Subcutaneous abdominal adipose tissue (tissue), 5 donors: ENCODE data around the gene COL2A1.
A peak's percentile ranks its signal among the peaks of the same experiment; 100 is the strongest.

ENCODE experiments used
- H3K27ac ChIP-seq: one replicate; pipeline ENCODE4 v1.7.0; 2013; ENCODE audit warnings: low read depth, mild to moderate bottlenecking, inconsistent platforms, low read length, moderate library complexity
- H3K27me3 ChIP-seq, 5 donors: one replicate each; pipeline ENCODE4 v1.7.0; 2013; ENCODE audit warnings: low read length in 5 of 5, inconsistent platforms in 1 of 5; ENCODE audit not compliant: control insufficient read depth in 5 of 5, insufficient read depth in 4 of 5
- H3K36me3 ChIP-seq, 5 donors: one replicate each; pipeline ENCODE4 v1.7.0; 2013; ENCODE audit warnings: low read length in 5 of 5; ENCODE audit not compliant: control insufficient read depth in 5 of 5, insufficient read depth in 5 of 5
- H3K4me1 ChIP-seq, 5 donors: one replicate each; pipeline ENCODE4 v1.7.0; 2013; ENCODE audit warnings: low read length in 5 of 5, mild to moderate bottlenecking in 3 of 5, moderate library complexity in 1 of 5; ENCODE audit not compliant: control insufficient read depth in 5 of 5, insufficient read depth in 5 of 5
- H3K4me3 ChIP-seq, 5 donors: one replicate each; pipeline ENCODE4 v1.7.0; 2013; ENCODE audit warnings: low read length in 5 of 5, low read depth in 1 of 5
- H3K9ac ChIP-seq, 5 donors: one replicate each; pipeline ENCODE4 v1.7.0; 2013; ENCODE audit warnings: low read length in 5 of 5, mild to moderate bottlenecking in 4 of 5, moderate library complexity in 3 of 5
- H3K9me3 ChIP-seq, 5 donors: one replicate each; pipeline ENCODE4 v1.7.0; 2013; ENCODE audit warnings: low read length in 5 of 5; ENCODE audit not compliant: control insufficient read depth in 5 of 5
- donor health status: healthy.
- donor health status: healthy.
- donor health status: healthy.
- donor health status: healthy.
- donor health status: healthy.

The COL2A1 gene

DNA sequence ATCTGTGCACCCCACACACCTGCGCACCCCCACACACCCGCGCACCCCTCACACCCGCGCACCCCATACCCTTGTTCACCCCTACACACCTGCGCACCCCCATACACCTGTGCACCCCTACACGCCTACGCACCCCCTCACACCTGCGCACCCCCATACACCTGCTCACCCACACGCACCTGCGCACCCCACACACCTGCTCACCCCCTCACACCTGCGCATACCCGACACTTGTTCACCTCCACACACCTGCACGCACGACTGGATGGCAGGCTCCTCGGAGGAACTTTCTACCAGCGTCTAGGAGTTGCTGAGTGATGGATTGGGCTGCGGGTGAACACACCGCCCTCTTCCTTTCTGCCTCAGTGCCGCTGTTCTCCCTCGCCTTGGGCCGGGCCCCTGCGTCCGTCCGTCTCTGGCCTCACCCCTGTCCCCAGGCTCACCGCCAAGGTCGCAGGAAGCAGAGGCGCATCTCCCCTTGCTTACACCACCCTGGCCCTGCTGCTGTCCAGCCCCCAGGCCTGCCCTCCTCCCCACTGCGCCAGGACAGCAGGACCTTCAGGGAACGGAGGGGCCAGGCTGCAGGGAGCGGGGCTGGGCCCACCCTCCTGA is 61.6 kb downstream of the COL2A1 start:
- Histone ChIP-seq H3K36me3 (no peaks in the 10 kb centered on the region), H3K4me1 (peaks cover 0 to 4% (median 3%) of the 10 kb centered on the region in 5 donors), H3K9me3 (no peaks in the 10 kb centered on the region), H3K9ac (no peak overlapping the region), H3K27me3 (peaks cover 0 to 26% (median 18%) of the 10 kb centered on the region in 5 donors), H3K27ac (no peak overlapping the region), H3K4me3 (no peak overlapping the region)

DNA sequence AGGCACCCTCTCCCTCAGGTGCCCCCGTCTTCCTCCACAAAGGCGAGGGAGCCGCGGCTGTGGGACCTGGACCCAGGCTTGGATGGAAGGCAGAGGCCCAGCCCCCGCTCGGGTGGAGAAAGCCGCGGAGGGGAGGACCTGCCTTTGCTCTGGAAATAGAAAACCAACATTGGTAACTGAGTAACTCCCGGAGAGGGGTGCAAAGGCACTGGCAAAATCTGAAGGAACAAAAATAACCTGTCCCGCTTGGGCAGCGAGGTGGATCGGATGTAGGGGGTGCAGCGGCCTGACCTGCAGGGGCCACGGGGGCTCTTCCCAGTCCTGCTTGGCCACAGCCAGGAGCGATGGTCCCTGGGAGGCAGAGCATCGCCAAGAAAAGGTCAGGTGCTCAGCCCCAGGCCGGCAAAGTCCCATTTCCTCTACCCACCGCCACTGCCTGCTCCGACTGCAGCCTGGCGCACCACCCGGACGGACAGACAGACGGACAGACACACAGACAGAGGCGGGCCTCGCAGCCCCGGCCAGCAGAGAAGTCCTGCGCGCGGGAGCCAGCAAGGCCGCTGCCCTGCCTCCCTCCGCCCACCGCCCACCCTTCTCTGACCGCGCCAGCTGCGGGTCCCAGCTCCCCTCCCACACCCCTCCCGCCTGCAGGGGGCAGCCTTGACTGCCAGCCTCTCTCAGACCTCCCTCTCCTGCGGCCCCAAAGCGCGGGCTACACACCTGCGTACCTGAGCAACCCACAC is 62.2 kb downstream of the COL2A1 start:
- Histone ChIP-seq H3K9ac (no peak overlapping the region), H3K27me3 (peaks cover 0 to 26% (median 18%) of the 10 kb centered on the region in 5 donors), H3K4me1 (peaks cover 0 to 4% (median 3%) of the 10 kb centered on the region in 5 donors), H3K4me3 (no peak overlapping the region), H3K27ac (no peak overlapping the region), H3K36me3 (no peaks in the 10 kb centered on the region), H3K9me3 (no peaks in the 10 kb centered on the region)

DNA sequence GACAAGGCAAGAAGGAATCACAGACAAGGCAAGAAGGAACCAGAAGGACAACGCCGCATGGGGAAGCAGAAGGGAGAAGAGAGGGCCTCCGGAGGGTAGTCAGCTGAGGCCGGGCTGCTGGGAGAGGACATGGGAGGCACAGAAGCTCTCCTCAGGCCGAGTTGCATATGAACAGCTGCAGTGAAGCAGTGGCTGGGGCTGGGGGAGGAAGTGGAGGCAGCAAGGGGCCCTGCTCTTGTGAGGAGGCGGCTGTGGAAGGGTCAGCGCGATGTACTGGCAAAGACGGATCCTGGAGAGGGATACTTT is 62.8 kb downstream of the COL2A1 start:
- Histone ChIP-seq H3K27ac (no peak overlapping the region), H3K36me3 (no peaks in the 10 kb centered on the region)

DNA sequence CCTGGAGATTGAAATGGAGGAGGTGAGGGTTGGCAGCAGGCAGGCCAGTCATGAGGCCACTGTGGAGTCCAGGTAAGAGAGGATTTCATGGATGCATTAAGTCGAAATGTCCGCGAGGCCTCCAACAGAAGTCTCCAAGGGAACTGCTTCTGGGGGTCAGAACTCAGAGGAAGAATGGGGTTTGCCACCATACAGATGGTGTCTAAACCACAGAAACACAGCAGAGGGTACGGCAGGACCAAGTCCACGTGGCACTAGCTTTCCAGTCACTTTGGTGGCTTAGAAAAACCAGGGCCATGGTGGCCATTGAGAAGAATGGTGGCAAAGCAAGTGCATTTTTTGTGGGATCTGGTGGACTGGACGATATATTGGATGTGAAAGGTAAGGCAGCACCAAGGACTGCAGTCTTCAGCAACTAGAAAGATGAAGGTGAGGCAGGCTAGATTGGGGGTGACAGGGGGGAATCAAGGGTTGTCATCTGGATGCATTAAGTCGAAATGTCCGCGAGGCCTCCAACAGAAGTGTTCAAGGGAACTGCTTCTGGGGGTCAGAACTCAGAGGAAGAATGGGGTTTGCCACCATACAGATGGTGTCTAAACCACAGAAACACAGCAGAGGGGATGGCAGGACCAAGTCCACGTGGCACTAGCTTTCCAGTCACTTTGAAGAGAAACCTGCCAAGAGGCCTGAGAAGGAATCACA is 63.4 kb downstream of the COL2A1 start:
- H3K27ac ChIP-seq = no peak overlapping the region
- H3K4me3 ChIP-seq = no peak overlapping the region
- H3K9ac ChIP-seq = no peak overlapping the region
- H3K27me3 ChIP-seq = peaks cover 0 to 22% (median 18%) of the 10 kb centered on the region in 5 donors
- peaks cover 0 to 4% (median 3%) of the 10 kb centered on the region in 5 donors for H3K4me1 ChIP-seq
- H3K36me3 ChIP-seq = no peaks in the 10 kb centered on the region
- H3K9me3 ChIP-seq = no peaks in the 10 kb centered on the region

More for the DNA sequence above, 62.8 kb downstream of the COL2A1 start:
- Histone ChIP-seq H3K4me3 (no peak overlapping the region), H3K9me3 (no peaks in the 10 kb centered on the region), H3K27me3 (peaks cover 0 to 22% (median 18%) of the 10 kb centered on the region in 5 donors), H3K9ac (no peak overlapping the region), H3K4me1 (peaks cover 0 to 4% (median 3%) of the 10 kb centered on the region in 5 donors)

DNA sequence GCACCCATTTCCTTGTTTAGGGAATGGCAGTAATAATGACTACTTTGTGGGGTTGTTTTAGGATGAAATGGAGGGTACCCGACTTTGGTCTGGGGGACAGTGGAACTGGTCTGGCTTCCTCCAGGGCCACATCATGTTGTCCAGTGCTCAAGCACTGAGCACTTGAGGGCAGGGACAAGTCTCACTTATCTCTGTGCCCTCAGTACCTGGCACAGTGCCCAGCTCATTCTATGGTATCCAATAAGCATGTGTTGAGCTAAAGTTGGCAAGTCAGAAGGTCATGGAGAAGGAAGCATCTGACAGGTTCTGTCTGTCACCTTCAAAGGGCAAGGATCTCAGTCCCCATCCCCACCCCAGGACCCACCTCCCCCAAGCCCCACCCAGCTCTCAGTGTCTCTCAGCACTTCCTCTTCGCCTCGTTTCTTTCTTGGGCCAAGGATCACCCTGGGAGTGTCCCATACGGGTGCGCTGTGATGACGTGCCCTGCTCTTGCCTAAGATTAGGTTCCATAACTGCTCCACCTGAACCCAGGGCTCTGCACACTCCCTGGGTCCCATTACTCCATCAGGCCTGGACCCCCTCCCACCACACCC is 65.2 kb downstream of the COL2A1 start:
- H3K27me3 ChIP-seq = peaks cover 0 to 22% (median 15%) of the 10 kb centered on the region in 5 donors
- no peak overlapping the region for H3K4me3 ChIP-seq
- H3K36me3 ChIP-seq = no peaks in the 10 kb centered on the region
- H3K9ac ChIP-seq = no peak overlapping the region
- no peak overlapping the region for H3K27ac ChIP-seq
- H3K4me1 ChIP-seq = peaks cover 0 to 10% (median 4%) of the 10 kb centered on the region in 5 donors
- no peaks in the 10 kb centered on the region for H3K9me3 ChIP-seq

DNA sequence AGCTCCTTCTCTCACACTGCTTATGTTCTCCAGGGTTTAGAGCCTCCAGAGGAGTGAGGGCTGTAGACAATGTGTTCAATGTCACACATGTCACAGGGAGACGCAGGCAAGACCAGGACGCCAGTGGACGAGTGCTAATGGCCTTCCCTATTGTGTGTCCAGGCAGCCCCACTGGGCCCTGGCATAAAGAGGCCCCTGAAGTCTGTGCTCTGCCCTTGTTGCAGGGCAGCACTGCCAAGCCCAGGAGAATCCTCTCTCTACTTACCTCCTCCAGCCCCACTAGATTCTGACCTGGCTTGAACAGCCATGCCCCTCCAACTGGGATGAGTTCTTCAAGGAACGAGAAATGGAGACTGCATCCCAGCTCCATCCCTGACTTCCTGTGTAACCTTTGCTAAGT is 65.7 kb downstream of the COL2A1 start:
- H3K27me3 ChIP-seq = peaks cover 0 to 21% (median 14%) of the 10 kb centered on the region in 5 donors
- no peaks in the 10 kb centered on the region for H3K9me3 ChIP-seq
- H3K9ac ChIP-seq = no peak overlapping the region
- H3K27ac ChIP-seq = no peak overlapping the region
- H3K4me1 ChIP-seq = peaks cover 0 to 10% (median 4%) of the 10 kb centered on the region in 5 donors
- H3K4me3 ChIP-seq = no peak overlapping the region
- no peaks in the 10 kb centered on the region for H3K36me3 ChIP-seq

DNA sequence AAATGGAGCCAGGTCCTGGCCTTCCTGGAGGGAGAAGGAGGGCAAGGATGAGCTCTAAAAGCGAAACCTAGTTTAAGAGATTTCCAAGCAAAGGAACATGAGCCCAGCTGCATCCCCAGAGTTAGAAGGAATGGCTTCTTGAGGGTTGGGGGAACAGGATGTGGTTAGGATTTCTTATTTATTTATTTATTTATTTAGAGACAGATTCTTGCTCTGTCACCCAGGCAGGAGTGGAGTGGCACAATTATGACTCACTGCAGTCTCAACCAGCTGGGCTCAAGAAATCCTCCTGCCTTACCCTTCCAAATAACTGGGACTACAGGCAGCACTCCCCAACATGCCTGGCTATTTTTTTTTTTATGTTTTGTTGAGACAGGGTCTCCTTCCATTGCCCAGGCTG is 66.2 kb downstream of the COL2A1 start:
- H3K36me3 ChIP-seq = no peaks in the 10 kb centered on the region
- no peak overlapping the region for H3K9ac ChIP-seq
- H3K4me3 ChIP-seq = no peak overlapping the region
- peaks cover 0 to 10% (median 4%) of the 10 kb centered on the region in 5 donors for H3K4me1 ChIP-seq
- peaks cover 0 to 17% (median 12%) of the 10 kb centered on the region in 5 donors for H3K27me3 ChIP-seq
- no peak overlapping the region for H3K27ac ChIP-seq
- H3K9me3 ChIP-seq = no peaks in the 10 kb centered on the region

DNA sequence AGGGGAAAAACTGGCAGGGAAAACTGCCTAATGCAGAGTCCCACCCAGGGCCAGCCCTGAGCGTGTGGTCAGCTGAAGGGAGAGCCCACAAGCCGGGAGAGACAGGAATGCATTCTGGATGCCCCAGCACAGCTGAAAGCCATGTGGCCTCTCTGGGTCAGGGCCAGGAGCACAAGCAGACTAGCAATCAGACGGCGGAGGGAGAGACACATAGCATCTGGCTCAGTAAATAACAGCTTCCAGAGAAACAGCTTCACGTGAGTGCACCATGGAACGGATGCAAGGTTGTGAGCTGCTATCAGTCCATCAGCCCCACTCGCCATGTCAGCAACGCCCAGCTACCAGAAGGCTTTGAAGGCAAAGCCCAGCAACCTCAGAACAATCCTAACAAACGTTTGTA is 69.1 kb downstream of the COL2A1 start:
- peak overlapping the region in 1 of 5 donors; percentile 25 for H3K4me3 ChIP-seq
- peaks cover 0 to 7% (median 0%) of the 10 kb centered on the region in 5 donors for H3K4me1 ChIP-seq
- H3K9me3 ChIP-seq = no peaks in the 10 kb centered on the region
- no peak overlapping the region for H3K27ac ChIP-seq
- no peak overlapping the region for H3K9ac ChIP-seq
- no peaks in the 10 kb centered on the region for H3K36me3 ChIP-seq
- peaks cover 0 to 5% (median 0%) of the 10 kb centered on the region in 5 donors for H3K27me3 ChIP-seq

DNA sequence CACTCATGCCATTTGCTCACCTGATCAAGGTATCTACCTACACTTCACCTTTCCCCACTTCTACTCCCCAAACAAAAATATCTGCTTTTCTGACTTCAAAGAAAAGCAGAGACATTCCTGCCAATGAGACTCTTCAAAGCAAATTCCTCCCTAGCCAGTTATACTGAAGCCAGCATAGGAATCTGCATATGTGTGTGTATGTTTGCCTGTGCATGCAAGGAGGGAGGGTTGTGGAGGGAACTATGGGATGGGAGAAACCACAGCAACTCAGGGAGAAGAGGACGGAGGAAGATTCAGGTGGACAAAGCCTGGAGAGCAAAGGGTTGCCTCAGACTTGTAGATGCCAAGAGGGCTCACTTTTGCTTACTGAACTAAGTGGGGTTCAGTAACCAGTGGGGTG is 73.1 kb downstream of the COL2A1 start:
- Histone ChIP-seq H3K27ac (no peak overlapping the region), H3K9ac (no peak overlapping the region), H3K27me3 (peaks cover 0 to 9% (median 3%) of the 10 kb centered on the region in 5 donors), H3K36me3 (no peaks in the 10 kb centered on the region), H3K9me3 (no peaks in the 10 kb centered on the region), H3K4me1 (peaks cover 0 to 7% (median 0%) of the 10 kb centered on the region in 5 donors), H3K4me3 (no peak overlapping the region)
